Kasumi-1 (cell line): Measurements from ENCODE around the gene GRIN2A.

ENCODE experiments used
- DNase-seq, 2 experiments: peaks; one replicate each; lab custom pipeline; 2025; lab: John Stamatoyannopoulos, UW

Gene GRIN2A

GRCh38 chr16:10181196-10182162 is 749 bp downstream of the GRIN2A start:
- DNase-seq = no peak

- DNase-seq = no peak
Observed at GRCh38 chr16:10180771-10181163, 1.5 kb downstream of the GRIN2A start.

GRCh38 chr16:10180042-10180770 is 2.0 kb downstream of the GRIN2A start:
- no peak for DNase-seq

- DNase-seq = no peak
Observed at GRCh38 chr16:10178526-10178925, 3.7 kb downstream of the GRIN2A start.

GRCh38 chr16:10178080-10178479 is 4.1 kb downstream of the GRIN2A start:
- DNase-seq = no peak

- no peak for DNase-seq
Observed at GRCh38 chr16:10172848-10173655, 9.2 kb downstream of the GRIN2A start.

GRCh38 chr16:10171221-10171620 is 11.0 kb downstream of the GRIN2A start:
- no peak for DNase-seq

GRCh38 chr16:10169904-10170410 is 12.3 kb downstream of the GRIN2A start:
- no peak for DNase-seq

GRCh38 chr16:10169031-10169430 is 13.2 kb downstream of the GRIN2A start:
- no peak for DNase-seq

- no peak for DNase-seq
Observed at GRCh38 chr16:10168258-10168657, 14.0 kb downstream of the GRIN2A start.

- DNase-seq = no peak
Observed at GRCh38 chr16:10165643-10166042, 16.6 kb downstream of the GRIN2A start.

- DNase-seq = no peak
Observed at GRCh38 chr16:10162981-10163380, 19.2 kb downstream of the GRIN2A start.

GRCh38 chr16:10156099-10156498 is 26.1 kb downstream of the GRIN2A start:
- no peak for DNase-seq

GRCh38 chr16:10154389-10154788 is 27.8 kb downstream of the GRIN2A start:
- DNase-seq = no peak

- no peak for DNase-seq
Observed at GRCh38 chr16:10153985-10154384, 28.2 kb downstream of the GRIN2A start.

GRCh38 chr16:10151718-10152117 is 30.5 kb downstream of the GRIN2A start:
- no peak for DNase-seq

- DNase-seq = no peak
Observed at GRCh38 chr16:10150906-10151305, 31.3 kb downstream of the GRIN2A start.

GRCh38 chr16:10145542-10146035 is 36.6 kb downstream of the GRIN2A start:
- no peak for DNase-seq

GRCh38 chr16:10141671-10142070 is 40.6 kb downstream of the GRIN2A start:
- no peak for DNase-seq

GRCh38 chr16:10138881-10139280 is 43.3 kb downstream of the GRIN2A start:
- no peak for DNase-seq

GRCh38 chr16:10137341-10137740 is 44.9 kb downstream of the GRIN2A start:
- no peak for DNase-seq

GRCh38 chr16:10136916-10137315 is 45.3 kb downstream of the GRIN2A start:
- no peak for DNase-seq
